Measurements from ENCODE around the gene E2F7.

- TF ChIP-seq CTCF (IDR thresholded peaks at IDR 0.05; ENCODE audit: low read length): no peak
- TF ChIP-seq EZH2 (IDR thresholded peaks at IDR 0.05; ENCODE audit: borderline replicate concordance, low read length): no peak
These were observed 41.9 kb downstream of the E2F7 start for GRCh38 chr12:77023501-77023900.

All from OCI-LY1 (cell line).